NCI-H510A (cell line): ENCODE measurements around the gene SNX14.

Source experiments
- DNase-seq: peaks from one replicate; lab custom pipeline; 2025; lab: John Stamatoyannopoulos, UW

Gene SNX14

GRCh38 chr6:85462673-85463072, 131.0 kb downstream of the SNX14 start:
- no peak for DNase-seq

GRCh38 chr6:85461798-85462170, 131.9 kb downstream of the SNX14 start:
- no peak for DNase-seq

DNA sequence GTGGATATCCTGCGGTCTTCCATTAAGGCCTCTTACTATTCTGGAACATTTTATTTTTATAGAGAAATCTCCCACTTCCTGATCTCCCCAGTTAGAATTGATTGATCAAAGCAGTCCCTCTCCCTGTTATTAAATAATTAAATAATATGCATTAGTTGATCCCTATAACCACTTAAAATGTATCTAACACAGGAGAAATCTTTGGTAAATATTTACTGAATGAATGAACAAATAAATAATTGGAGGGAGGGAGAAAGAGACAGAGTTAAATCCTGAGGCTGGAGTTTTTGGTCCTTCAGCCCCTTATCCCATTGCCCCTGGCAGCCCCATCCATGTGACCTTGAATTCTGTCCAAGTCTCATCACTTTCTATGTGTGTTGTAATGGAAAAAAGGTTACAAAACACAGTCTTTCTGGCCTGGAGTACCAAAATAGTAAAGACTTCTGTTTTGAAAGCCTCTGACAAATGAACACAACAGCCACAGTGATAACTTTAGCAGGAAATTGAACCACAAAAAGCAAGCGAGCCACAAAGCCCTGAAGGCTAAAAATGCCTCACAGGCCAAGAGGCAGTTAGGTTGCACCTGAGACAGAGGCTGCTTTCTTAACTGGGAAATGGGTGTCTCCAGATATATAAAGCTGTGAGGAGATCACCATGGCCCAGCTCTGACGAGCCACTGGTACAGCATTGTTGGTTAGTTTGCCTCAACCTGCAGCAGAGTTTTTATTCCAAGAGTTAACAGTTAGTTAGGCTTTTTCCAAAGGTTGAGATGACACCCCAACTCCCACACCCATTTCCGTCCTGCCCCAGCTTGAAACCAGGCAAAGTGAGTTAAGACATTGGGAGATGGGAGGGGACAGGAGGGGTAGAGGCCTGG, 132.5 kb downstream of the SNX14 start:
- no peak for DNase-seq

- DNase-seq: no peak
Measured at GRCh38 chr6:85460154-85460920, 133.3 kb downstream of the SNX14 start.

GRCh38 chr6:85459224-85459901, 134.3 kb downstream of the SNX14 start:
- DNase-seq: no peak

DNA sequence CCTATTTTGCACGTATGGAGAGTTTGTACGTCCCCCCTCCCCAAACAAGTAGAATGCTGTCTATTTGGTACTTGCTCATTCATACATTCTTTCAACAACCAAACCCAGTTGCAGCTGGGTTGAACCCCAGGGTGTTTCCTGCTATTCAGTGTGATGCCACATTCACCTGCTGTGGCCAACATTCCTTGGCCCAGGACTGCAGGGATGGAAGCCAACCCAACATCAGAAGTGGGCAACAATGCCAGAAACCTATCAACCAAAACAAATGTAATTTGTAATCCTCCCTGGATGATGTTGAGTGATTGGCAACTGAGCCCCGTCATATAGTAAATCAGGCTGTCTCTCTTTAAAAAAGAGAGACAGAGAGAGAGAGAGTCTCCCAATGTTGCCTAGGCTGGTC, 134.9 kb downstream of the SNX14 start:
- no peak for DNase-seq

GRCh38 chr6:85458184-85458583, 135.5 kb downstream of the SNX14 start:
- DNase-seq: no peak

- no peak for DNase-seq
Measured at GRCh38 chr6:85456782-85457181, 136.9 kb downstream of the SNX14 start.
